GOT3 (cell line): Measurements from ENCODE around the gene CAMKMT.

Experiments
- DNase-seq: peaks from one replicate; lab custom pipeline; 2025; ENCODE audit warnings: mixed read lengths; lab: John Stamatoyannopoulos, UW

Gene CAMKMT

DNA sequence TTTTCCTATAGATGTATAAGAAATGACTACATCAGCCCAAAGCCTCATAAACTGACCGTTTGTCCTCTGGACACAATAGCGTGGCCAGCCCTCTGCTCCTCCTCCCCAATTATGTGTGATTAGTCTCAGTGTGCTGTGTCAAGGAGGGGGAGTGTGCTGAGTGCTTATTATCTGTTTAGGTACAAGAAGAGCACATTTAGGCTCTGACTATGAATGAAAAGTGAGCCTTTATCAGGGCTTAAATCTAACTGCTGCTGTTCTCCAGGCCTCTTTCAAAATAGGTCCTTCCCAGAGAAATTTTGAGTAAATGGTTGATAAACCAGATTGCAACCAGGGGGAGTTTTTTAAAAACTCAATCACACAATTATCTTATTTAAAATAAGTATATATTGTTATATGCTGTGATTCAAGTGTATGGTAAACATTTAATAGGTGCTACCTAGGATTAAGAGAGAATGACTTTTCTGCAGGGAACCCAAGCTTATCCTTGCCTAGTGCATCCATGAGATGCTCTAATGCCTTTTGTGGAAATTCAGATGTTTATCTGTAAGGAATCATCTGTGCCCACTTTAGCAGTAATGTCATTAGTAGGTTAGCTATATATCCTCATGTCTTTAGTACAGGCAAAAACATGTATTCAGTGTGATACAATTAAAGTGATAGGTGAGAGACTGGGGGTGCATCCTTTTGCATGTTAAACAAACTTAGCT lies 411.1 kb downstream of the CAMKMT start:
- DNase-seq = no peak

DNA sequence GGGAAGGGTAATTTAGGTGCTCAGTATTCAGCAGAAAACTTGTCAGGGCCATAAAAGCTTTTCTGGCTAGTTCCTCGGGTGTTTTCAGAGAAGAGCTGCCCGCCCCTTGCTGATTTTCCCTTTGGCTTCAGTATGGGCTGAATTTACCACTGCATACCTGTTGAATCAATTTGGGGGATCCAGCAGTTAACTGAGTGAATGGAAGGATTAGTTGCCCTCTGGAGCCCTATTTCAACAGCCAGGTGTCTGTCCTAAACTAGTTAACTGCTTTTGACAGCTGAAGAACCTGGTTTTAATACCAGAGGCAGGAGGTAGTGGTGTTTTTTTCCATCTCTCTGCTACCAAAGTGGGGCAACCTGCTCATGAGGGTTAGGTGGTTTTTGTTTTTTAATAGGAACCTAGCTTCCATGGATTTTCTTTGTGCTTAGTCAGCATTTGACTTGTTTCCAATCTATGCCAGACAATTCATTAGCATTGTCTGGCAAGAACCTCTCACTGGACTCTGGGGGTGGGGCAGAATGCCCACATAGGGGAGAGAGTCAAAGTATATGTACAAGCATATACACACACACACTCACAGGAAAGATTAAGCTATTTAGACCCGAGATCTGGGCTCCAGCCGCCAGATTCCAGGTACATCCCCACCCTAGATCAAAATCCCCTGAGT lies 413.2 kb downstream of the CAMKMT start:
- DNase-seq = no peak

DNA sequence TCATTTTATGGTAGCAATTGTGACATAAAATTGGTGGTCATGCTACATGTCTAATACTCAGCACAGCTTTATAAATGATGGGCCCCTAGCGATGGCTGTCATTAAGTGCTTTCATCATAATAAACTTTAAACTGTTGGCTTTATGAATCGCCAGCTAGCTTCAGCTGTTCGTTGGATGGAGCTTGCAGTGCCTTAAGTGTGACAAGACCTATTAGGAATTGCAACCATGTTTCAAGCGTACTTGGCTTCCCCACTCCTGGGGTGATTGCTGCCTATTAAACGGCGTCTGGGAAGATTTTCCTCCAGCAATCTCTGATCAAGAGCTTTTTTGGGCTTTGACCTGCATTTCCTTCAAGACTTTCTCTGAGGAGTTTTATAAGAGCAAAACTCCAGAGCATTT lies 415.3 kb downstream of the CAMKMT start:
- DNase-seq = no peak

DNA sequence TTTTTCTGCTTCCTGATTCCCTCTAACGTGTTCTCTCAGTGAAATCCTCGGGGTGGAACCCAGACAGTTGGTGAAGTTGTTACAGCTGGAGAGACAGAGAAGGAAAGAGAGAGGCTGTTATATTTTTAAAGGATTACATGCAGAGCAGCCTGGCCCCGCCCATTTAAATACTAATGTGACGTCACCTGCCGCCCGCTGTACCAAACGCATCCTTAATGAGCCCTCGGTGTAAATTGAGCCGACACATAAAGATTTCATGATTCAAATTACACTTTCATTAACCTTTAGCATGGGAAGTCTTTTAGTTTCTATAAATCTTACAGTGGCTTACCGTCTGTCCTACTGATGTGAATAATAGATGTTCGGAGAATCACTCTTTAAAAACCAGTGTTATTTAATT lies 415.8 kb downstream of the CAMKMT start:
- DNase-seq = no peak

DNA sequence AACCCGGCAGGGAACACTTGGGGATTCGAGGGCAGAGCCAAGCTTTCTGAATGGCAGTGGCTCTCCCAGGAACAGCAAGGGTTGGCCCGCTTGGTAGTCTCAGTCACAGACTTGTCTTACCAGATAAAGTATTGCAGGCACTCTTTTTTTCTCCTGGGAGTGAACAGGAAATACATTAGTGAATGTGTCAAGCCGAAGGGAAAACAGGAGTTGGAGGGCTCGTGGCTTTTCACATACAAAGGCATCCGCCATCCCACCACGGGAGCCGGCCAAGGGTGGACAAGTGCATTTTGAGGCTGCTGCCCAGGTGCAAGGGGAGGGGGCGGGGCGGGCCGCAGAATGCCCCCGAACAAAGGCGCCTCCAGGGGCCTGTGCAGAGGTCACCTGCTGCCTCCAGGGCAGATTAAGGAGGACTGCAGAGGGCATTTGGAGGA lies 416.5 kb downstream of the CAMKMT start:
- no peak for DNase-seq

DNA sequence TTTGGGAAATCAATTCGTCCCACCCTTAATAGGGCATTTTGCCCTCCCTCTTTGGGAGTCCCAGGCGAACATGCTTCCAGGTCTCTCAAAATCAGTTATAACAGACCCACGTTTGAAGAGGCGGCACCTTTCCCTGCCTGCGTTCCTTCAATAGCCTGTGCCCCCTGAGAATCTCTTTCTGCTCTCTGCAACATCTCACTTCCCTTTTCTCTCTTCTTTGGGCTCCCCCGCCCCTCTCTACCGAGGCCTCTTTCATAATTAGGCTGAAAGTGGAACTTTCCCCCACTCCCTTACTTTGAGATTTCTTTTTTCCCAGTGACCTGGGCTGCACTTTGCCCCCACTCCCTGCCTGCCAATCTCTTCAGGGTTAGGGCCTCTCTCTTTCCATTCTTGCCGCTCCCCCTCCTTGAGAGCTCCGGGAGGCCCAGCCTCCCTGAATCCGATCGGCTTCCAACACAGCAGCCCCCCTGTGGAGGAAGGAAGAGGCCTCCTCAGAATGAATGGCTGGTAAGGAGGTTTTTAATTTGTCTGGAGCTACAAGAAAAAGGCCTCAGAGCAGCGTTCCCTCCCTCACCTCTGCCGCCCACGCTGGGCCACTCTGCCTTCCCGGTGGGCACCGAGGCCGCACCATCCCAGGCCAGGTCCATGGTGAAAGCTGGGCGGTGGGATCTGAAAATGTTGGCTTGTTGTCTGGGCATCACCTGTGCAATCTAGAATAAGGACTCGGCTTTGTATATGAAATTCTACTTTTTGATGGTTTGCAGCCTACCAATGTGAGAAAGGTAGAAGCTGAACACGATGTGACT lies 417.1 kb downstream of the CAMKMT start:
- no peak for DNase-seq

DNA sequence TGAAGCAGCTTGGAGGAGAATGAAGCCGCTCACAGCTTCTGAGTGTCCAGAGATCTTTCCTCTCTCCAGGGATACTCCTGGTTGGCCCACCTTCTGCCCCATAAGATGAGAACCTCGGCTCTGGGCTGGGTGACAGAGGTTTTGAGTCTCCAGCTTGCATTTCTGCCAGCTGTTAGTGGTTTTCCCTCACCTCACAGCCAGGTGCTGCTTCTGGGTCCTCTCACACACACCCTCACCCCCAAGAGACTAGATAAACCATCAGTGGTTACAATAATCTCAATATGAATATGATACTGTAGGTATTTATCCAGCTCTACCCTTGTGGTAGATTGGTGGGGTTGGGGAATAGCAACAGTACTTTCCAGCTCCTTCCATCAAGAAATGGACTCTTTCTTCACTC lies 418.0 kb downstream of the CAMKMT start:
- DNase-seq = no peak

DNA sequence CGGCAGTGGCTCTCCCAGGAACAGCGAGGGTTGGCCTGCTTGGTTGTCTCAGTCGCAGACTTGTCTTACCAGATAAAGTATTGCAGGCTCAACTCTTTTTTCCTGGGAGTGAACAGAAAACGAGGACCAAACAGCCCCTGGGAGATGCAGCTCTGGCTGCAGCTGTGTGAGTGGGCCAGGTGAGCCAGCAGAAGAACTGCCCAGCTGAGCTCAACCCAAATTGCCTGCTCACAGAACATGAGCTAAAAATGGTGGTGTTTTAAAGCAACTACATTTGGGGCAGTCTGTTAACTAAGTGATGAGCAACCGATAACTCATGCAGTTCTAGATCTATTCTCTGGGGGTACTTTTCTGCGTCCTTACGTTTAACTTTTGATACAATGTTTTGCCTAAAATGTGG lies 418.7 kb downstream of the CAMKMT start:
- no peak for DNase-seq

DNA sequence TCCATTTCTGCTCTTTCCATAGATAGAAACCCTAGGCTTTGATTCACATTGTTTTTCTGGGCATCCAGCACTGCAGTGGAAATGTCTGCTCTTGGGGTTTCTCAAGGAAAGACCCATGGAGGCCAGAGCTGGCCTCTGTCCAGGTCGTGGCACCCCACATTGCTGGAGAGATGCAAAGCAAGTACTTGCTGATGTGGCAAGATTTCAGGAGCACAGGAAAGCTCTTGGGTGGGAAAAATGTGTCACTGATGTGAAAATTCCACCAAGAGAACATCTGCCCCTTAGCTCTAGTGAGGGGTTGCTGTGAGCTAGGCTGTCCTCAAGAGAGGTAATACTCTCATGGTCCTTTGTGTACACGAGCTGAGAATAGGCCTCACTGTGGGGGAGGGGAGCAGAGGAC lies 423.7 kb downstream of the CAMKMT start:
- DNase-seq = no peak

DNA sequence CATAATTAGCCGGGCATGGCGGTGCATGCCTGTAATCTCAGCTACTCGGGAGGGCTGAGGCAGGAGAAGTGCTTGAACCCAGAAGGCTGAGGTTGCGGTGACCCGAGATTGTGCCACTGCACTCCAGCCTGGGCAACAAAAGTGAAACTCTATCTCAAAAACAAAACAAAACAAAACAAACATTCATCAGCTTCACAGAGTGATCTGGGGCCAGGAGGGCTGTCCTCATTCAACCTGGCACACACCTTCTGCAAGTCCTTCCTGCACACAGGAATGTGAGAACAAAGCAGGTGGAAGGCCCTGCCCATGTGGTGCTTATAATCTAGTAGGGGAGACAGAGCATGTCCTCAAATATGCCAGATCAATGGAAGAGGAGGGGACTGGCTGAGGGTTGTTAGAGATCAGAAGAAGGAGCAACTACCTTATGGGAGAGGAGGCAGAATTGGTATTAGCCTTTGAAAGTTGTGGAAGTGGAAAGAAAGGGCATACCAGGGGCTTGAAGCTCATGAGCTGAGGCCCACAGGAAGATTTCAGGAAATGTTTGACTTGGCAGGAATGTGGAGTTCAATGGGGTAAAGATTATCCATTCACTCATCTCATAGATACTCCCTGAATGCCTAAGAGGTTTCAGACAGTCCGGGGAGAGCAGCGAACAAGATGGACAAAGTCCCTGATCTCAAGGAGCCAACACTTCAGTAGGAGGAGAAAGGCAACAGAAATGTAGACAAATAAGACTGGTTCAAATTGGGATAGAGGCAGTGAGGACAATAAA lies 424.5 kb downstream of the CAMKMT start:
- DNase-seq = no peak

DNA sequence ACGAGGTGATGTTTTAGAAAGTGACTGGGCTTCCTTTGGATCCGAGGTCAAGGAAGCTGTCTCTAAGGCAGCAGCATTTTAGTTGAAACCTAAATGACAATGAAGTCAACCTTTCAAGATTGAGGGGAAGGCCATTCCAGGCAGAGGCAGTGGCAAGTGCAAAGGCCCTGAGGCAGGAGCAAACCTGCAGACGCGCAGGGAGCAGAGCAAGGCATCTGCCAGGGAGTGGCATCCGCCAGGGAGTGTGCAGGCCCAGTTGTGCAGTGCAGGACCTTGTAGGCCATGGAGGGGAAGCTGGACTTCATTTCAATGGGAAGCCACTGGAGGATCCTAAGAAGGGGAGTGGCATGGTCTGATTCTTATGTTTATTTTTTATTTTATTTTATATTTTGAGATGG lies 425.1 kb downstream of the CAMKMT start:
- DNase-seq = no peak

DNA sequence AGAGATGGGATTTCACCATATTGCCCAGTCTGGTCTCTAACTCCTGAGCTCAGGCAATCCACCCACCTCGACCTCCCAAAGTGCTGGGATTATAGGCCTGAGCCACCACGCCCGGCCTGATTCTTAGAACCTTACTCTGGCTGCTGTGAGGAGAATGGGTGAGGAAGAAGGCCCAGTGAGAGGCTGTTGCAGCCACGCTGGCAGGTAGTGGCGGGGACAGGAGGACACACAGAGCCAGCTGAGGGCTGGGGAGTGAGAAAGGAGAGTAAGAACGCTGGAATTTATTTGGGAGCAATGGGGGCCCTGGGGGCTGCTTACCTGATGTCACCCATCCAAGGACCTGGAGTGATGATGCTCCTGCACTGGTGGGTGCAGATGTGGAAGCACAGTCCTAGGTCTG lies 425.9 kb downstream of the CAMKMT start:
- DNase-seq = no peak

DNA sequence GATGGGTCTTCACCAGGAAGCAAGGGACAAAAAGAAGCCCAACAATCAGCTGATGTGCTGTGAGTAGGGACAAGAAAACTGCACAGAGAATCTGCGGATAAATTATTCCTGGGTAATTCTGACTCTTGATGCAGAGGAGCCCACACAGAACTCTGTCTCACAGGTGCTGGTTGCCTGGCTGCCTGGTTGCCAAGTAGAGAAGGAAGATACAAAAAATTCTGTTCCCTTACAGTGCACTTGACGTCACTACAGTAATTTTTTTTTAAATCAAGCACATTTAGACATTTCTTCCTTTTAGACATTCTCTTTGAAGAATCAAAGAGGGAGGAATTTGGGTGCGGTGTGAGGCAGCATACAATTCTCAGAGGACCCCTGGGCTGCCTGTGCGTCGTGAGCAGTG lies 427.7 kb downstream of the CAMKMT start:
- DNase-seq = no peak

DNA sequence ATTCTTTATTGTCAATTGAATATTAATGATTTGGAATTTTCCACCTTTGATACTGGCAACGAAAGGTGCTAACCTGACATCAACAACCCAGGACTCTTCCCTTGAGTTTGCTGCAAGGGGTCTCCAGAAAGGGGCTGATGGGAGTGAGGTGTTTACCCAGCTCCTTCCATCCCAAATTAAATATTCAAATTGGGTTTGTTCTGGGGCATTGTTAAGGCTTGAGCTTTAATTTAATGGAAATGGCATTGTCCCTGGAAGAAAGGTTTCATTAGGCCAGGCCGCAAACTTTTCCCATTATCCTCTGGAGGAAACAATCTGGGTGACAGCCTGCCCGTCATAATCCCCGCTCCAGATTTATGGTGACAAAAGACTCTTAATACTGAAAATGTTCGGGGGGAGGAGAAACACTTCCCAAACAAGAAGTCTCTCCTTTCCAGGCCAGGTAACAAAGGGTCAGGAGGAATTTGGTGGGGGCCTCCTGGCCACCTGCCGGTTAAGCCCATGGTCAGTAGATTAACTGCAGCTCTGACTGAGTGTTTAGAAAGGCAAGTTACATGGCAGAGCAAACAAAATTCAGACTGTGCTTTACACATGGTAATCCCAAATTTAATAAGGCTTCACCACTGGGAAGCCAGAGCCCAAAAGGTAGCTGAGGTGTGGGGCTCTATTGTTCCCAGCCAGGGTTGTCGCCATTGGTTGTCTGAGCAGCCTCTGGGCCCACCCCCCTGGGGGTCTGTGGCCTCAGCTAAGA lies 428.4 kb downstream of the CAMKMT start:
- DNase-seq = no peak

DNA sequence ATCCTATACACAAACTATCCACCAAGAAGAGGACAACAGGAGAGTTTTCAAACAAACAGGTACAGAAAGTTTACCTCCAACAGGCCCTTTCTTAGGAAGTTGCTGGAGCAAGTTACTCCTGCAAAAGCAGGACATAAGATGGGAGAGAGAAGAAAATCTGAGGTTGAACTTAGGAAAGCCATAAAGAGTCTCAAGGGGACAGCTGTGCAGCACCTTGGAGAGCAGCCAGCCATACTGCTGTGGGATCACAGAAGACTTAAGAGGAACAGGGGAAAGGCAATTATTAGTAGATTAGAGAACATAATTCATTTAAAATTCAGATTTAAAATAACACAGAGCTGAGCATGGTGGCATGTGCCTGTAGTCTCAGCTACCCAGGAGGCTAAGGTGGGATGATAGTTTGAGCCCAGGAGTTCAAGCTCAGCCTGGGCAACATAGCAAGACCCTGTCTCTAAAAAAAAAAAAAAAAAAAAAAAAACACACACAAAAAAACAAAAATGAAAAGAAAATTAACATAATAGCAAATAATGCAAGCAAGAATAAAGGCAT lies 431.6 kb downstream of the CAMKMT start:
- no peak for DNase-seq

DNA sequence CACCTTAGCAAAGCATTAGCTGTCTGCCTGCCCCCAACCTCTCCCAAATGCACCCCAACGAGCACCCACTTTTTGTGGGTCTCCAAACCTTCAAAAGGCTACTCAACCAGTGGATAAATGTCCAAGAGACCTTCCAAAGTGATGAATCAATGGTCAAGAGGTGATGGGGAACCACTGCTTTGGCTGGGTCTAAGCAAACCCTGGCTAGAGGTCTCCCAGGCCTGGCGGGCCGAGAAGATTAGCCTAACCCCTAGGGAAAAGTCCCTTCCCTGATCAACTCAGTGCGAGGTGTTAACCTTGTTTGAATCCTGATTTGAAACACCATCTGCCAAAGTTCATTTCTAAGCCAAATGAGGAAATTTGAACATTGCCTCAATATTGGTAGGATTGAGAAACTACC lies 435.0 kb downstream of the CAMKMT start:
- DNase-seq = no peak

DNA sequence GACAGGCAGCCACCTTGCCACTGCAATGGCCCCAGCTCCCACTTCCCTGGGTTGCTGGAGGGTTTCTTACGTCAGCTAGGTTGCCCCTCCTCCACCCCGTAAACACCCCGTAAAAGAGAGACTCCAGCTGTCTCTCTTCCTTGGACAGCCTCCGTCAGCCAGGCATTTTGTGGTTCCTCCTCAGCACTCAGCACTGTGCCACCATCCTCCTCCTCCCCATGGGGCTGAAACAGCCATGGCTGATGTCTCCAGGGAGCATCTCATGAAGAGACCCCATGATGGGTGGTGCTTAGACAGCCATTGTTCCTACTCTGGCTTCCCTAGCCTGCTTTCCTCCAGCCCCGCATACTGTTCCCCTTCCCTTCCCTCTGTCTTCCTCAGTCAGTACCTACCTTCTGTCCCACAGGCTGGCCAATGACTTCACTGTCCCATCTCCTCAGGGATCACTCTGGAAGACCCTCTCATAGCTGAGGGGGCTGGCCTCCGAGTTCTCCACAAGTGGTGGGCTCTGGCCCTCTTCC lies 436.5 kb downstream of the CAMKMT start:
- no peak for DNase-seq

DNA sequence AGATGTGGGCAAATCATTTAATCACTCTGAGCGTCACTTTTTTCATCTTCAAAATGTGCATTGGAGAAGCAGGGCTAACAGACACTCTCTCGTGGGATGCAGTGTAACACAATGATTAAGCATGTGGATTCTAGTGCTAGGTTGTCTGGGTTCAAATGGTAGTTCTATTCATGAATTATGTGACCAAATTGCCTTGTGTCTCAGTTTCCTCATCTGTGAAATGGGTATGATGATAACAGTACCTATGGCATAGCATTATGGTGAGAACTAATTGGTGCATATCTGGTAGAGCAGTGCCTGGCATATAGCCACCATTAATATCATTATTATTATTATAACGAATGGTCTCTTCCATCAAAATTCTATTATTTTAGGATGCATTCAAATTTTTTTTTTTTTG lies 437.4 kb downstream of the CAMKMT start:
- DNase-seq = no peak

DNA sequence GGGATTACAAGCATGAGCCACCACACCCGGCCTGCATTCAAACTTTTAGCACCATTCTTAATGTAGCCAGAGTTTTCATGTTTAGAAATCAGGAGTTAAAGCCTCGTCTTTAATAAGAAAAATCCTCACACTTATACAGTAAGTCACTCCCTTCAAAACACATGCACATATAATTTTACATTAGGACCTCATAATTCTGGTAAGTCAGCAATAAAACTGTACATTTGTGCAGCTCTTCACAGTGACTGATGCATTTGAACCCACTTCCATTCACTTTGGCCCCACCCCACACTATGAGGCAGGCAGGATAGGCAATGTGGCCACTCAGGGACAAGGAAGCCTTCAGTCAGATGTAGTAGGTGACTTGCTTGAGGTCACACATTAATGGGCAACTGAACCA lies 438.0 kb downstream of the CAMKMT start:
- no peak for DNase-seq

DNA sequence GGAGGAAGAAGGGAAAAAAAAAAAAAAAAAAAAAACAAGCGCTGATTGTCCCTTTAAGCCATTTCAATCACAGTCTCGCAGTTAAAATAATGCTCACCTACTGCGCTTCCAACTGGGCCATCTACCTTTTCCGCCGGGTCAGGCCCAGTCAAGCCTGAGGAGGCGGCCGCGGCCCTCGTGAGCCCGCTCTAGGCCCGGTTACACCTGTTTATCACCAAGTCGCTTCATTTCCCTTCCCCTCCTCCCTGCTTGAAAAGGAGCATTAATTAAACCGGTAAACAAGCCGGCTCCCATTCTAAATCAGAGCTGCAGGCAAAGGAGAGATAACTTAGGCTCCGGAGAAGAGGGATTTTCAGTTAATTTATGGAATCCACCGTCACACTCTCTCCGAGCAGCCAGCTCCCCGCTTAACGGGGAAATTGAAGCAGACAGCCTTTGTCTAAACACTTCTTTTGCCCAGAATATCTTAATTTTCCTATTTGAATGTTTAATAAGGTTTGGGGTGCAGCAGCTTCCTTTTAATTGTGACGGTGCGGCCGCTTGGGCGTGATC lies 439.6 kb downstream of the CAMKMT start:
- no peak for DNase-seq
